Measurements from ENCODE around the gene MCTP1.

Gene MCTP1

DNA sequence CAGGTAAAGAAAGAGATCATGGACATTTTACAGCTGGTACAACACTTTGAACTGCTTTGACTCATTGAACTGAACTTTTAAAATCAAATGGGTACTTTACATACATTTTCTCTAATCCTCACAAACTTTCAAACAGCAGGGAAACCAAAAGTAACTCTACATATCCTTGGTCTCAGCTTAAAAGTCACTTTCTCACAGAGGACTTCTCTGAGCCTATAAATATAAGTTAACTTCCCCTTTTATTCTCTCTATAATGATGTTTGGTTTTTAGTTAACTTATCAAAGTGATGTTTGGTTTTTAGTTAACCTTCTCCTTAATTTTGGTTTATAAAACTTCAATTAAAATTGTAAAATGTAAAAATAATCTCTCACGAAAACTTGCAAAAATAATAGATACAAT, 209.8 kb downstream of the MCTP1 start:
- no peak overlapping the region for H3K27ac Mint-ChIP-seq
- no peak overlapping the region for H3K4me3 Mint-ChIP-seq
- H3K27me3 Mint-ChIP-seq, result peaks cover 2% of the 10 kb centered on the region
- no peaks in the 10 kb centered on the region for H3K36me3 Mint-ChIP-seq (ENCODE audit: low read depth)
- no peaks in the 10 kb centered on the region for H3K9me3 Mint-ChIP-seq
- H3K4me1 Mint-ChIP-seq (ENCODE audit: low read depth), result peaks cover 4% of the 10 kb centered on the region
- no peak for DNase-seq

DNA sequence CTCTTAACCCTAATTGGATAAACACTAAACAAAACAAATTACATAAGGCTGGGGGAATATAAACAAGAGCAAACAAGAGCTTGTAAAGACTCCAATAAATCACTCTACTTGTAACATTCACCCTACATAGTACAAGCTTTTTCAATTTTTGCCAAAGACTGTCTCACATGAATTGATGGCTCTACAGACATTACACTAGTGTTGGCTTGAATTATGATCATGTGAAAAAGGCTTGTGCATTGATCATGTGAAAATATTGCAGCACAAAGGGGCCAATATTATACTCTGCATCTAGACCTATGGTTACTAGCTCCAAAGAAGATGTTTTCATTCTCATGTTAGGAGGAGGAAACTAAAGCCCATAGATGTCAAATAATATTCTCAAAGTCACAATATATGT, 212.6 kb downstream of the MCTP1 start:
- Mint-ChIP-seq H3K36me3 (ENCODE audit: low read depth) (no peaks in the 10 kb centered on the region), H3K4me3 (no peak overlapping the region), H3K27me3 (peaks cover 2% of the 10 kb centered on the region), H3K4me1 (ENCODE audit: low read depth) (no peaks in the 10 kb centered on the region), H3K9me3 (no peaks in the 10 kb centered on the region), H3K27ac (no peak overlapping the region)
- DNase-seq, result no peak

DNA sequence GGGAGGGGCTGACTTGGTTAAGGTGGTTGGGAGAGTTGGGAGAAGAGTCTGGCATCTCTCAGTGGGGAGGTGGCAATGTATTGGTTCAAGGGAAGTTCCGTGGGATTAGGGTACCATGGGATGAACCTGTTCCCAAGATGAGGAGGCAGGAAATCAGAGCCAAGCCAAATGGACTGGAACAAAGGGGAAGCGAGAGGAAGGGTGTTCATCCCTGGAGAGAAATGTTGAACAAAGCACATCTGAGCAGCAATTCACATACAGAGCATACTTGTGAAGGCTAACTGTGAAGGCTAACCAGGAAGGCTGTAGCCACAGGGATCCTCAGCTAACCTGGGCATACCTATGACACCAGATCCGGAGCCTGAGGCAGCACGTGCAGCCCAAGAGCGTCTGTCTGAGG, 214.0 kb downstream of the MCTP1 start:
- no peaks in the 10 kb centered on the region for H3K27me3 Mint-ChIP-seq
- no peak overlapping the region for H3K27ac Mint-ChIP-seq
- DNase-seq, result no peak
- no peaks in the 10 kb centered on the region for H3K36me3 Mint-ChIP-seq (ENCODE audit: low read depth)
- no peak overlapping the region for H3K4me3 Mint-ChIP-seq
- H3K9me3 Mint-ChIP-seq, result no peaks in the 10 kb centered on the region
- H3K4me1 Mint-ChIP-seq (ENCODE audit: low read depth), result no peaks in the 10 kb centered on the region

DNA sequence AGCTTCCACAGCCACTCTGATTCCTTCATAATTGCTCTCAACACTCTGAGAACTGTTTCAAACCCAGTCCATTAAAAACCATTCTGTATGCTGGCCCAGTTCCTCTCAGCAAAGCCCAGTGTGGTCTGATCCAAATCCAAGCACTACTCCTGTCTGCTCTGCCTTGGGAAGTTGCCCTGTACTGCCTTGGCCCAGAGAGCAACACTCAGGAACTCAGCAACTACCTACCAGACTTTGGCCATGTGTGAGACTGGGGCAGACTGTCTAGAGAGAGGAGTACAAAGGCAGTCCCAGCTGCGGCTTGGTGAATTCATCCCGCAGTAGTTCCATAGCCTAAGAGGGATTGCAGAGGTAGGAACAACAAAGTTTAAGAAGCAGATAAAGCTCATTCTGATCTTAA, 214.4 kb downstream of the MCTP1 start:
- Mint-ChIP-seq H3K36me3 (ENCODE audit: low read depth) (no peaks in the 10 kb centered on the region), H3K4me1 (ENCODE audit: low read depth) (no peaks in the 10 kb centered on the region), H3K27me3 (no peaks in the 10 kb centered on the region), H3K9me3 (no peaks in the 10 kb centered on the region), H3K27ac (no peak overlapping the region), H3K4me3 (no peak overlapping the region)
- DNase-seq, result no peak

DNA sequence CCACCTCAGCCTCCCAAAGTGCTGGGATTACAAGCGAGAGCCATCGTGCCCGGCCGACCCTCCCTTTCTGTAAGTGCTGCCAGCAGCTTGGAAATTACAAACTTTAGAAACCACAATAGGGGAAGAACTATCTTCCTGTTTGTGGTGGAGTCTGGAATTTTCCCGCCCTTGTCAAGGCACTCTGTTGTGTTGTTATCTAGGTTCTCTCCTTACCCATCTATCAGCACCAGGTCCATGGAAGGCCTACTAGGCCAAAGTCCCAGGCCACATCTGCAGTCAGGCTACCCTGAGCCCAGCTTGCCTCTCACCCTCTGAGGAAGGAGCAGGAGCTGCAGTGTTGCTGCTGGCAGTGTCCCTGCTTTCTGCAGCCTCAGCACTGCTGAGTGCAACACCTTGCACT, 214.9 kb downstream of the MCTP1 start:
- no peaks in the 10 kb centered on the region for H3K4me1 Mint-ChIP-seq (ENCODE audit: low read depth)
- no peaks in the 10 kb centered on the region for H3K36me3 Mint-ChIP-seq (ENCODE audit: low read depth)
- H3K27ac Mint-ChIP-seq, result no peak overlapping the region
- no peaks in the 10 kb centered on the region for H3K9me3 Mint-ChIP-seq
- no peaks in the 10 kb centered on the region for H3K27me3 Mint-ChIP-seq
- no peak overlapping the region for H3K4me3 Mint-ChIP-seq
- DNase-seq, result no peak

DNA sequence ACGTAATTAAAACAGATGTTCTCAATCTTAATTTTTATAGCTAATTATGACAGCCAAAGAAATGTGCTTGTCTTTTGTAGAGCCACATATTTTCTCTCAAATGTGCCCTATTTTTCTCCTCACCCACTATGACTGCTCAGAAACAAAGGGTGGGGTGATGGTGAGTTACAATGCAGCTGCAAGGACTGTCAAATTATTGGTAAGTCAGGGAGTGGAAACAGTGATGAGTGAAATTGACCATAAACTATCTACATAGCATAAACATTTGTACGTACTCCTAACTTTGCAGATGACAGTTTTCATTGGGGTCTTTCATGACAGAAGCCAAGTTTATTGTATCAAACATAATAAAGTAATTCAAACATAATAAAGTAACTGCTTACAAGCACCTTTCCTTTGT, 215.9 kb downstream of the MCTP1 start:
- Mint-ChIP-seq H3K27ac (no peak overlapping the region), H3K27me3 (no peaks in the 10 kb centered on the region), H3K4me3 (no peak overlapping the region), H3K4me1 (ENCODE audit: low read depth) (no peaks in the 10 kb centered on the region), H3K9me3 (no peaks in the 10 kb centered on the region), H3K36me3 (ENCODE audit: low read depth) (no peaks in the 10 kb centered on the region)
- no peak for DNase-seq

DNA sequence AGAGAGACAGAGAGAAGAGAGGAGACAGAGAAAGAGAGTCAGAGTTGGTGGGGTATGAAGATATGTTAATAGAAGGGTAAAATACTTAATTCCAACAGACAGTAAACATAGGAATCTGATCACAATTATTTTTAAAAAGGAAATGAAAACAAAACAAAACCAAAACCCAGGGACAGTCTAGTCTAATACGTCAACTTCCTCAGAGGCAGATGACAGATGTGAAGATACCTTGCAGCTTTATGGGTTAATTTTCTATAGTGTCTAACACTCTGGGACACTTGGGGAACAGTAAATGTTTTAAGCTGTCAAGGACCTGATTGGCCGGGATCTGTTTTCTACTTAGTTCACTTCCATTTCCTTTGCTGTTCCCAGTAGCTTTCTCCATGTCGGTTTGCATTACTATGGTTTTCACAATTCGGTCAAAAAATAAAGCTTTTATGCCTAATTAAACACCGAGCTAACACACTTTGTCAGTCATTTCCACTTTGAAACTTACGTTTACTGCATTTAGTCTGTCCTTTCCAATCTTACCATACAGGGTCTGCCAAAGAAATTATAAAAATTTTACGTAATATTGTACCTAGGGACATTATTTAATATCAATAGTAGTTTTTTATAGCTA, 216.5 kb downstream of the MCTP1 start:
- Mint-ChIP-seq H3K4me3 (no peak overlapping the region), H3K4me1 (ENCODE audit: low read depth) (no peaks in the 10 kb centered on the region), H3K27ac (no peak overlapping the region), H3K36me3 (ENCODE audit: low read depth) (no peaks in the 10 kb centered on the region), H3K9me3 (no peaks in the 10 kb centered on the region), H3K27me3 (no peaks in the 10 kb centered on the region)
- DNase-seq, result no peak

DNA sequence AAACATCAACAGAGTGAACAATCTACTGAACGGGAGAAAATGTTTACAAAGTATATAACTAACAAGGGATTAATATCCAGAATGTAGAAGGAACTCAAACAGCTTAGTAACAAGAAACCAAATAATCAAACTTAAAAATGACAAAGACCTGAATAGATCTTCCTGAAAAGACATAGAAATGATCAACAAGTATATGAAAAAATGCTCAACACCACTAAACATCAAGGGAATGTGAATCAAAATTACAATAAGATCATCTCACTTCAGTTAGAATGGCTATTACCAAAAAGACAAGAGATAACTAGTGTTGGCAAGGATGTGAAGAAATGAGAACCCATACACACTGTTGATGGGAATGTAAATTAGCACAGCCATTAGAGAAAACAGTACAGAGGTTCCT, 218.8 kb downstream of the MCTP1 start:
- no peak overlapping the region for H3K4me3 Mint-ChIP-seq
- no peaks in the 10 kb centered on the region for H3K27me3 Mint-ChIP-seq
- H3K9me3 Mint-ChIP-seq, result no peaks in the 10 kb centered on the region
- H3K4me1 Mint-ChIP-seq (ENCODE audit: low read depth), result no peaks in the 10 kb centered on the region
- no peak for DNase-seq
- no peak overlapping the region for H3K27ac Mint-ChIP-seq
- no peaks in the 10 kb centered on the region for H3K36me3 Mint-ChIP-seq (ENCODE audit: low read depth)

DNA sequence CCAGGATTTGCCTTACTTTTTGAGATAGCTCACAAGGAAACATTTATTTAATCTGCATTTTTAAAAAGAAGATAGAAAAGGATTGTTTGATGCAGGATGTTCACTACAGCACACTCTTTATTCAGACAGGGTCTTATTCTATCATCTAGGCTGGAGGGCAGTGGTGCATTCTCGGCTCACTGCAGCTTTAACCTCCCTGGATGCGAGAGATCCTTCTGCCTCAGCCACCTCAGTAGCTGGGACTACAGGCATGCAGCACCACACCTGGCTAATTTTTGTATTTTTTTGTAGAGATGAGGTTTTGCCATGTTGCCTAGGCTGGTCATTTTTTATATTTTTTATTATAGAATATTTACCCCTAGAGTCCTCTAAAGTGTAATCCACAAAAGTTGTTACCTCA, 221.4 kb downstream of the MCTP1 start:
- Mint-ChIP-seq H3K4me1 (ENCODE audit: low read depth) (no peaks in the 10 kb centered on the region), H3K9me3 (peaks cover 3% of the 10 kb centered on the region)
- DNase-seq, result no peak

DNA sequence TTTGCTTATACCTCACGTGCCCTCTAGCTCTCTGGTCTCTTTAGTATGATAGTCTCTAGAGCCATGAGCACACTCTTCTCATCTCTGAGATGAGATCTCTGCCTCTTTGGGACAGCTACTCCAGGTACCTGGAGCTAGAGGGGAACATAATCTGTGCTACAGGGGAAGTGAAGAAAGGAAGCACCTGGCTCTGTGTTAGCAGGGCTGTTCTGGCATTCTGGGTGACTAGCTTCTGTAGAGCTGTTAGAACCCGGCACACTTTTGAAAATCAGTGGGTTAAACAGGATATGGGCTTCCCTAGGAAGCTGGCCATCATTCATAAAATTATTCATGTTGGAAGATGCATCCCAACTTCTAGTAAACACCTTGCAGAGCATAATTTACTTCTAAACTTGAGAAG, 224.8 kb downstream of the MCTP1 start:
- H3K4me1 Mint-ChIP-seq (ENCODE audit: low read depth), result no peaks in the 10 kb centered on the region
- no peak for DNase-seq
- H3K4me3 Mint-ChIP-seq, result no peak overlapping the region
- peaks cover 3% of the 10 kb centered on the region for H3K9me3 Mint-ChIP-seq
- H3K36me3 Mint-ChIP-seq (ENCODE audit: low read depth), result no peaks in the 10 kb centered on the region
- no peaks in the 10 kb centered on the region for H3K27me3 Mint-ChIP-seq
- H3K27ac Mint-ChIP-seq, result no peak overlapping the region

More for the DNA sequence above, 221.4 kb downstream of the MCTP1 start:
- no peak overlapping the region for H3K4me3 Mint-ChIP-seq
- H3K36me3 Mint-ChIP-seq (ENCODE audit: low read depth), result no peaks in the 10 kb centered on the region
- H3K27ac Mint-ChIP-seq, result no peak overlapping the region
- no peaks in the 10 kb centered on the region for H3K27me3 Mint-ChIP-seq

DNA sequence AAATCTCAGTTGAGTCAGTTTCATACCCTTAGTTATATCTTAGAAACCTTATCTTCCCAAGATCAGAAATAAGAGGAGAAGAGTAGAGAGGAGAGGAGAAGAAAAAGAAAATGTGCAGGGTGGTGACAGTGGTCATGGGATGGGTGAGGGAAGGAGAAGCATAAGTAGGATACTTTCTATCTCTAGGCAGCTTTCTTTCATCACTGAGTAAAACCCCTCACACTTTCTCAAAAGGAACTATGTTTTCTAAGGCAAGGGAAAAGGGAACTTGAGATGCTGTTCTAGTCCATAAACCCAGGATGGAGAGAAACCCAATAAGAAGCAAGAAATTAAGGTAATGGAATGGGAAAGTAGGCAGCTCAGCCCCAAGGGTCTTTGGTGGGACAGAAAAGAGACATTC, 225.3 kb downstream of the MCTP1 start:
- H3K4me3 Mint-ChIP-seq, result no peak overlapping the region
- H3K27me3 Mint-ChIP-seq, result no peaks in the 10 kb centered on the region
- H3K4me1 Mint-ChIP-seq (ENCODE audit: low read depth), result no peaks in the 10 kb centered on the region
- DNase-seq, result no peak
- no peaks in the 10 kb centered on the region for H3K36me3 Mint-ChIP-seq (ENCODE audit: low read depth)
- H3K27ac Mint-ChIP-seq, result no peak overlapping the region
- peaks cover 3% of the 10 kb centered on the region for H3K9me3 Mint-ChIP-seq

DNA sequence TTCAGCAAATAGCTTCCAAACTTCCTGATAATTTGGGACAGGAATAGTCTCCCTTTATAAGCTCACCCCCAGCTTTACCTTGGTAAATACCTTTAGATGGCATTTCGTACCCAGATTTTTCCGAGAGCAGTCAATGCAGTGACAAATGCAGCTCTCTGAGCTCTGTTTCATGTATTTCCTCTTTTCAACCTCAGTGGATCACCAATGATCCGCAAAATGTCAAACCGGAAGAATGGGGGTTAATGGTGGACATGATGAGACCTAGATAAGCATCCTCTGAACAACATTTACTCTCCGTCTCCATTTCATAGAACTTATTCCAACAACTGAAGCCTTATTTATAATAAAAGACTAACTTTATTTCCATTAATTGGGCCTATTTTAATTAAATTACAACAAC, 227.3 kb downstream of the MCTP1 start:
- Mint-ChIP-seq H3K9me3 (peaks cover 3% of the 10 kb centered on the region), H3K36me3 (ENCODE audit: low read depth) (no peaks in the 10 kb centered on the region), H3K27ac (no peak overlapping the region), H3K4me1 (ENCODE audit: low read depth) (no peaks in the 10 kb centered on the region), H3K4me3 (no peak overlapping the region), H3K27me3 (no peaks in the 10 kb centered on the region)
- DNase-seq, result no peak

DNA sequence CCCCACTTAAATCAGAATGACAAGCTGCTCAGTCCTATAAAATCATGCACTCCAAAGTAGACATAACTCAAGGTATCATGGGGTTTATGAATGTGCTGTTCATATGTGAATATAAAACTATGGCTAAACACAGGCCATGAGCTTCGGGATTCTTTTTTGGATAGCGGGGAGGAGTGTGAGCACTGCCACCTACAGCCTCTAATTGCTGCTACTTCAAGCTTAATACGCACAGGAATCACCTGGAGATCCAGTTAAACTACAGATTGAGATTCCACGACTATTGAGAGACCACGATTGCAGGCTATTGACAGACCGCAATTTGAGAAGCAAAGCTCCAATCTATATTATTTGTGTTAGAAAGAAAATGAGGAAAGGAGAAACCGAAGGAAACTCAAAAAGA, 231.6 kb downstream of the MCTP1 start:
- no peak for DNase-seq
- H3K27ac Mint-ChIP-seq, result no peak overlapping the region
- no peak overlapping the region for H3K4me3 Mint-ChIP-seq
- no peaks in the 10 kb centered on the region for H3K36me3 Mint-ChIP-seq (ENCODE audit: low read depth)
- H3K27me3 Mint-ChIP-seq, result no peaks in the 10 kb centered on the region
- H3K4me1 Mint-ChIP-seq (ENCODE audit: low read depth), result no peaks in the 10 kb centered on the region
- H3K9me3 Mint-ChIP-seq, result no peaks in the 10 kb centered on the region

DNA sequence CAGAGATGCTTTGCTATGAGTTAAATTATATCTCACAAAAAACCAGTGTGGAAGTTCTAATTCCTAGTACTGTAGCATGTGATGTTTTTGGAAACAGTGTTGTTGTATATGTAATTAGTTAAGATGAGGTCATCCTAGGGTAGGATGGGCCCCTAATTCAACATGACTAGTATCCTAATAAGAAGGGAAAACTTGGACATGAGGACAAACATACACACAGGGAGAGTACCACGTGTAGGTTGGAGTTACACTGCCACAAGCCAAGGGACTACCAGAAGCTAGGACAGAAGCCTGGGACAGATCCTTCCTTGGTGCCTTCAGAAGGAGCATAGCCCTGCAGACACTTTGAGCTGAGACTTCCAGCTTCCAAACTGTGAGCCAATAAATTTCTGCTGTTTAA, 234.2 kb downstream of the MCTP1 start:
- no peaks in the 10 kb centered on the region for H3K9me3 Mint-ChIP-seq
- no peak overlapping the region for H3K27ac Mint-ChIP-seq
- no peaks in the 10 kb centered on the region for H3K4me1 Mint-ChIP-seq (ENCODE audit: low read depth)
- DNase-seq, result no peak
- no peak overlapping the region for H3K4me3 Mint-ChIP-seq
- H3K27me3 Mint-ChIP-seq, result no peaks in the 10 kb centered on the region
- H3K36me3 Mint-ChIP-seq (ENCODE audit: low read depth), result no peaks in the 10 kb centered on the region

DNA sequence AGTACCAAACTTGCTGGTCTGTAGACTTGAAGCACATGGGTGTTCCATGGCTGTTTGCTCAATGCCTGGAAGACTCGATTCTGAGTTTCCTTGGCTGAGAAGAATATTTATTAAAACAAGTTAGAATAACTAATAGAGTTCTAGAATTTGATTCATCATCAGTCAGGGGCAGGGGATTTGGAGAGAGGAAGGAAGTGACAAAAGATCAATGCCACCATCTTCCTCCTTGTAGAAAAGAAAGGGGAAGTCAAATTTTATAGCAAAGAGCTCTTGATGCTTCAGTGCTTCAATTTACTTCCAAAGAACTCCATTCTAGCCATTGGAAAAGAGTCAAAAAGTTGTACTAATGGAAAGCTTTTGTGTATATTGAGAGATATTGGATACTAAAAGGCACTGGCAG, 236.3 kb downstream of the MCTP1 start:
- H3K9me3 Mint-ChIP-seq, result no peaks in the 10 kb centered on the region
- H3K4me1 Mint-ChIP-seq (ENCODE audit: low read depth), result no peaks in the 10 kb centered on the region
- no peak for DNase-seq
- H3K4me3 Mint-ChIP-seq, result no peak overlapping the region
- H3K36me3 Mint-ChIP-seq (ENCODE audit: low read depth), result no peaks in the 10 kb centered on the region
- no peaks in the 10 kb centered on the region for H3K27me3 Mint-ChIP-seq
- no peak overlapping the region for H3K27ac Mint-ChIP-seq
